HepG2 (cell line): Measurements from ENCODE around the gene THADA. TPM values are rescaled to one million over a fixed set of nuclear protein-coding genes. Genes with fewer than 3 reads are reported as not detected.
A peak's percentile ranks its signal among the peaks of the same experiment; 100 is the strongest.

Experiments
- ATF7 ChIP-seq, 2 experiments: fragments of 450-650 bp in 1 of 2; sonication (generic) in 1 of 2; formaldehyde crosslinking in 1 of 2; IDR thresholded peaks; 2 replicates each; pipeline versions ENCODE4 v1.4.0 to v1.6.1; 2016 to 2020; ENCODE audit warnings: antibody characterized with exemption in 1 of 2, mild to moderate bottlenecking in 1 of 2, missing genetic modification reagents in 1 of 2
- IKZF4 ChIP-seq: sonication (generic); formaldehyde crosslinking; IDR thresholded peaks from 2 replicates; pipeline ENCODE4 v1.5.1; 2020; ENCODE audit warnings: borderline replicate concordance, mild to moderate bottlenecking, low read depth, missing genetic modification reagents; ENCODE audit errors: not compliant biosample characterization
- JARID2 ChIP-seq: sonication (generic); formaldehyde crosslinking; IDR thresholded peaks from 2 replicates; pipeline ENCODE4 v1.8.1; 2023; ENCODE audit warnings: missing genetic modification reagents, inconsistent platforms; ENCODE audit not compliant: insufficient replicate concordance
- MAFG ChIP-seq: sonication (generic); formaldehyde crosslinking; IDR thresholded peaks from 2 replicates; pipeline ENCODE4 v1.5.1; 2020; ENCODE audit warnings: mild to moderate bottlenecking, missing genetic modification reagents
- RBM39 ChIP-seq: fragments of 200-400 bp; formaldehyde crosslinking; IDR thresholded peaks from one replicate; pipeline ENCODE4 v1.6.1; 2018; ENCODE audit warnings: antibody characterized with exemption, mild to moderate bottlenecking, low read depth, low read length; ENCODE audit not compliant: poor library complexity, severe bottlenecking
- RFX1 ChIP-seq: fragments of 450-650 bp; IDR thresholded peaks from 2 replicates; pipeline ENCODE4 v1.6.1; 2017
- SMAD9 ChIP-seq: sonication (generic); formaldehyde crosslinking; IDR thresholded peaks from 2 replicates; pipeline ENCODE4 v1.5.1; 2020; ENCODE audit warnings: mild to moderate bottlenecking, missing genetic modification reagents
- TBX3 ChIP-seq: fragments of 450-650 bp; IDR thresholded peaks from 2 replicates; pipeline ENCODE4 v1.6.1; 2017; ENCODE audit warnings: antibody characterized with exemption, mild to moderate bottlenecking, inconsistent platforms, borderline replicate concordance
- ZNF235 ChIP-seq: sonication (generic); formaldehyde crosslinking; IDR thresholded peaks from 2 replicates; pipeline ENCODE4 v1.8.1; 2023; ENCODE audit warnings: mild to moderate bottlenecking, missing genetic modification reagents, borderline replicate concordance
- ZNF3 ChIP-seq: IDR thresholded peaks from 2 replicates; pipeline ENCODE4 v1.7.0; 2017; ENCODE audit warnings: inconsistent platforms
- ZNF614 ChIP-seq: IDR thresholded peaks from 2 replicates; pipeline ENCODE4 v1.6.1; 2018; ENCODE audit warnings: missing biosample characterization, missing genetic modification reagents, inconsistent platforms, borderline replicate concordance
- ZNF616 ChIP-seq: sonication (generic); formaldehyde crosslinking; IDR thresholded peaks from 2 replicates; pipeline ENCODE4 v1.5.0; 2020; ENCODE audit warnings: low read depth, mild to moderate bottlenecking, missing genetic modification reagents
- ZNF720 ChIP-seq: sonication (generic); formaldehyde crosslinking; IDR thresholded peaks from 2 replicates; pipeline ENCODE4 v1.4.0; 2020; ENCODE audit warnings: missing genetic modification reagents
- polyA plus RNA-seq, 8 experiments: library from polyadenylated mRNA; depleted of rRNA in 3 of 8; stranded (reverse) in 7 of 8; unstranded in 1 of 8; fragments of >200 nt; fragmentation: Illumina TruSeq in 4 of 8; extraction: Trizol in 4 of 8; gene quantifications; 2 replicates each; pipeline versions ENCODE4 v1.2.1 to v1.2.3, GENCODE V29; 2011 to 2016; ENCODE audit warnings: low read depth in 4 of 8, missing spikeins in 1 of 8, mixed read lengths in 1 of 8; ENCODE audit not compliant: insufficient read depth in 1 of 8
- total RNA-seq, 5 experiments: library from RNA; depleted of rRNA; stranded (reverse); fragments of >200 nt; fragmentation: Illumina TruSeq; extraction: Trizol; gene quantifications; 2 replicates each; pipeline ENCODE4 v1.2.3, GENCODE V29; 2016; ENCODE audit warnings: low read depth in 1 of 5
- TF ChIP-seq, protein P1 (sequence below): sonication (generic); formaldehyde crosslinking; IDR thresholded peaks from 2 replicates; pipeline ENCODE4 v1.8.0; 2022; ENCODE audit warnings: mild to moderate bottlenecking, missing genetic modification reagents
- TF ChIP-seq, protein P2 (sequence below), 2 experiments: IDR thresholded peaks; 2 replicates each; pipeline ENCODE4 v1.6.1; 2011 to 2012; ENCODE audit warnings: low read length in 2 of 2, borderline replicate concordance in 1 of 2, low read depth in 1 of 2, mild to moderate bottlenecking in 1 of 2, moderate library complexity in 1 of 2
- TF ChIP-seq, protein P3 (sequence below): sonication (generic); formaldehyde crosslinking; IDR thresholded peaks from 2 replicates; pipeline ENCODE4 v1.8.0; 2022; ENCODE audit warnings: mild to moderate bottlenecking, missing genetic modification reagents, moderate library complexity
- TF ChIP-seq, protein P4 (sequence below): sonication (generic); formaldehyde crosslinking; conservative IDR thresholded peaks from 2 replicates; pipeline ENCODE4 v1.4.0; 2020; ENCODE audit warnings: missing genetic modification reagents
- TF ChIP-seq, protein P5 (sequence below): sonication (generic); formaldehyde crosslinking; conservative IDR thresholded peaks from 2 replicates; pipeline ENCODE4 v1.8.0; 2022; ENCODE audit warnings: low read depth, missing genetic modification reagents

THADA gene
- total and polyA plus RNA-seq, 2 of the 13 experiments (the other 11 are each of a cell fraction or from before 2014, with no cell fraction given) = 12.7 to 21.7 TPM

DNA sequence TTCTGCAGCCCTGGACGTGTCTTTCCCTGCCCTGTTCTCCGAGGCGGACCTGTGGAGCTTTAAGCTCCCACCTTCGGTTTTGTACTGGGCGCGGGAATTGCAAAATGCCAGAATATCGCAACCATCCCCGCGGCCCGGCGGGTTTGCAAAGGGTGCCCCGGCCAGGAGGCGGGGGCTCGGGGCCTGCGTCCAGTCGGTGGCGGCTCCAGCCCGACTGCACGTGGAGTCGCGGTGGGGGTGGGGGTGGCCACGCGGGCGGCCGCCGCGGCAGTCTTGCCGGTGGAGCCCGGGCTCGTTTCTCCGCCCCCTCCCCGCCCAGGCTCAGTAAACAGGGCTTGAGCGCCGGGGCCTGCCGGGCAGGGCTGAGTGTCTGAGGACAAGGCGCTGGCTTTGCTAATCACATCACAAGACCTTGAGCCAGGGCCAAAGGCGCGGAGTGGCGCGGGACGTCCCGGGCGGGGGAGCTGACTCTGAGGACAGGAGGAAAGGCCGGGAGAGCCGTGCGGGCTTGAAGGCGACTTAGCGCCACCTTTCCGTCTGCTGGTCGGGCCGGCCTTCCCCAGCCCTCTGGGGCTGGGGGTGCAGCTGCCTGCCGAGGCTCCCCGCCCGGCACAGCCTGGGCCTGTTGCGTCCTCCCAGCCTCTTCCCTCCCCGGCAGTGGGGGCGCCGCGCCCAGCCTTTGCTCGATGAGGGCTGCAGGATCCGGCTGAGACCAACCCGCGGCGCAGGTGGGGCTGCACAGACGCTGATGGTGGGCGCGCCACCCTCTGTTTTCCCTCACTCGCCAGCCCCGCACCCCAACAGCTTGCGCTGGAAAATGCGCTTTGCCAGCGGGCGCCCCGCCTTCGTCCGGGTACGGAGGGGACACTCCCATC is 368.6 kb downstream of the THADA start (continued):
- TF ChIP-seq, protein P1, sequence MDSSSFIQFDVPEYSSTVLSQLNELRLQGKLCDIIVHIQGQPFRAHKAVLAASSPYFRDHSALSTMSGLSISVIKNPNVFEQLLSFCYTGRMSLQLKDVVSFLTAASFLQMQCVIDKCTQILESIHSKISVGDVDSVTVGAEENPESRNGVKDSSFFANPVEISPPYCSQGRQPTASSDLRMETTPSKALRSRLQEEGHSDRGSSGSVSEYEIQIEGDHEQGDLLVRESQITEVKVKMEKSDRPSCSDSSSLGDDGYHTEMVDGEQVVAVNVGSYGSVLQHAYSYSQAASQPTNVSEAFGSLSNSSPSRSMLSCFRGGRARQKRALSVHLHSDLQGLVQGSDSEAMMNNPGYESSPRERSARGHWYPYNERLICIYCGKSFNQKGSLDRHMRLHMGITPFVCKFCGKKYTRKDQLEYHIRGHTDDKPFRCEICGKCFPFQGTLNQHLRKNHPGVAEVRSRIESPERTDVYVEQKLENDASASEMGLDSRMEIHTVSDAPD (CRISPR knock-in tag) = peak; percentile 73; the same call in 1 of the 2 replicates
- TF ChIP-seq ZNF614 (CRISPR knock-in tag) (peak; percentile 69; the same call in 1 of the 2 replicates), ZNF616 (CRISPR knock-in tag) (peak; percentile 70), MAFG (no peak), ZNF3 (CRISPR knock-in tag) (no peak), TBX3 (0 out of 2 replicates have a peak, but pooled peaks have one; percentile 16), ATF7 (IDR thresholded peaks at IDR 0.05) (no peak), ATF7 (CRISPR knock-in tag; IDR thresholded peaks at IDR 0.05) (peak; percentile 74; the same call in 1 of the 2 replicates), JARID2 (no peak), SMAD9 (no peak; the same call in 1 of the 2 replicates), ZNF720 (CRISPR knock-in tag) (no peak; the same call in 1 of the 2 replicates), RFX1 (no peak), IKZF4 (CRISPR knock-in tag) (peak; percentile 49), RBM39 (no peak), ZNF235 (CRISPR knock-in tag) (peak; percentile 81; the same call in 1 of the 2 replicates)
- TF ChIP-seq, protein P2, sequence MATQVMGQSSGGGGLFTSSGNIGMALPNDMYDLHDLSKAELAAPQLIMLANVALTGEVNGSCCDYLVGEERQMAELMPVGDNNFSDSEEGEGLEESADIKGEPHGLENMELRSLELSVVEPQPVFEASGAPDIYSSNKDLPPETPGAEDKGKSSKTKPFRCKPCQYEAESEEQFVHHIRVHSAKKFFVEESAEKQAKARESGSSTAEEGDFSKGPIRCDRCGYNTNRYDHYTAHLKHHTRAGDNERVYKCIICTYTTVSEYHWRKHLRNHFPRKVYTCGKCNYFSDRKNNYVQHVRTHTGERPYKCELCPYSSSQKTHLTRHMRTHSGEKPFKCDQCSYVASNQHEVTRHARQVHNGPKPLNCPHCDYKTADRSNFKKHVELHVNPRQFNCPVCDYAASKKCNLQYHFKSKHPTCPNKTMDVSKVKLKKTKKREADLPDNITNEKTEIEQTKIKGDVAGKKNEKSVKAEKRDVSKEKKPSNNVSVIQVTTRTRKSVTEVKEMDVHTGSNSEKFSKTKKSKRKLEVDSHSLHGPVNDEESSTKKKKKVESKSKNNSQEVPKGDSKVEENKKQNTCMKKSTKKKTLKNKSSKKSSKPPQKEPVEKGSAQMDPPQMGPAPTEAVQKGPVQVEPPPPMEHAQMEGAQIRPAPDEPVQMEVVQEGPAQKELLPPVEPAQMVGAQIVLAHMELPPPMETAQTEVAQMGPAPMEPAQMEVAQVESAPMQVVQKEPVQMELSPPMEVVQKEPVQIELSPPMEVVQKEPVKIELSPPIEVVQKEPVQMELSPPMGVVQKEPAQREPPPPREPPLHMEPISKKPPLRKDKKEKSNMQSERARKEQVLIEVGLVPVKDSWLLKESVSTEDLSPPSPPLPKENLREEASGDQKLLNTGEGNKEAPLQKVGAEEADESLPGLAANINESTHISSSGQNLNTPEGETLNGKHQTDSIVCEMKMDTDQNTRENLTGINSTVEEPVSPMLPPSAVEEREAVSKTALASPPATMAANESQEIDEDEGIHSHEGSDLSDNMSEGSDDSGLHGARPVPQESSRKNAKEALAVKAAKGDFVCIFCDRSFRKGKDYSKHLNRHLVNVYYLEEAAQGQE (IDR thresholded peaks at IDR 0.05; ENCODE audit: borderline replicate concordance in 1 of 2, low read depth in 1 of 2, low read length in 2 of 2) = peak in 1 of 2 experiments; percentile 54; a peak in 1 of 4 replicates
- TF ChIP-seq, protein P3, sequence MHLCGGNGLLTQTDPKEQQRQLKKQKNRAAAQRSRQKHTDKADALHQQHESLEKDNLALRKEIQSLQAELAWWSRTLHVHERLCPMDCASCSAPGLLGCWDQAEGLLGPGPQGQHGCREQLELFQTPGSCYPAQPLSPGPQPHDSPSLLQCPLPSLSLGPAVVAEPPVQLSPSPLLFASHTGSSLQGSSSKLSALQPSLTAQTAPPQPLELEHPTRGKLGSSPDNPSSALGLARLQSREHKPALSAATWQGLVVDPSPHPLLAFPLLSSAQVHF (CRISPR knock-in tag) = peak; percentile 92
- TF ChIP-seq, protein P4, sequence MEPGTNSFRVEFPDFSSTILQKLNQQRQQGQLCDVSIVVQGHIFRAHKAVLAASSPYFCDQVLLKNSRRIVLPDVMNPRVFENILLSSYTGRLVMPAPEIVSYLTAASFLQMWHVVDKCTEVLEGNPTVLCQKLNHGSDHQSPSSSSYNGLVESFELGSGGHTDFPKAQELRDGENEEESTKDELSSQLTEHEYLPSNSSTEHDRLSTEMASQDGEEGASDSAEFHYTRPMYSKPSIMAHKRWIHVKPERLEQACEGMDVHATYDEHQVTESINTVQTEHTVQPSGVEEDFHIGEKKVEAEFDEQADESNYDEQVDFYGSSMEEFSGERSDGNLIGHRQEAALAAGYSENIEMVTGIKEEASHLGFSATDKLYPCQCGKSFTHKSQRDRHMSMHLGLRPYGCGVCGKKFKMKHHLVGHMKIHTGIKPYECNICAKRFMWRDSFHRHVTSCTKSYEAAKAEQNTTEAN = peak; percentile 71
- TF ChIP-seq, protein P5, sequence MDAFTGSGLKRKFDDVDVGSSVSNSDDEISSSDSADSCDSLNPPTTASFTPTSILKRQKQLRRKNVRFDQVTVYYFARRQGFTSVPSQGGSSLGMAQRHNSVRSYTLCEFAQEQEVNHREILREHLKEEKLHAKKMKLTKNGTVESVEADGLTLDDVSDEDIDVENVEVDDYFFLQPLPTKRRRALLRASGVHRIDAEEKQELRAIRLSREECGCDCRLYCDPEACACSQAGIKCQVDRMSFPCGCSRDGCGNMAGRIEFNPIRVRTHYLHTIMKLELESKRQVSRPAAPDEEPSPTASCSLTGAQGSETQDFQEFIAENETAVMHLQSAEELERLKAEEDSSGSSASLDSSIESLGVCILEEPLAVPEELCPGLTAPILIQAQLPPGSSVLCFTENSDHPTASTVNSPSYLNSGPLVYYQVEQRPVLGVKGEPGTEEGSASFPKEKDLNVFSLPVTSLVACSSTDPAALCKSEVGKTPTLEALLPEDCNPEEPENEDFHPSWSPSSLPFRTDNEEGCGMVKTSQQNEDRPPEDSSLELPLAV = peak; percentile 50; the same call in 1 of the 2 replicates
